Mammary epithelial cell (primary cell): ENCODE data around the gene MAGEB16.

Experiments used
- CTCF ChIP-seq, 2 donors: IDR thresholded peaks in 1 of 2; conservative IDR thresholded peaks in 1 of 2; 2 replicates each; pipeline ENCODE4 v1.5.1; 2011 to 2012; ENCODE audit warnings: inconsistent platforms in 2 of 2, low read length in 2 of 2, mild to moderate bottlenecking in 2 of 2, control low read depth in 1 of 2, low read depth in 1 of 2; ENCODE audit not compliant: insufficient read depth in 1 of 2; ENCODE audit errors: extremely low read depth in 1 of 2
- EZH2 ChIP-seq: IDR thresholded peaks from 2 replicates; pipeline ENCODE4 v1.6.1; 2012; ENCODE audit warnings: low read length, inconsistent platforms, borderline replicate concordance

GRCh38 chrX:35847736-35848135 is 49.6 kb downstream of the MAGEB16 start:
- no peak for TF ChIP-seq EZH2
- TF ChIP-seq CTCF (conservative IDR thresholded peaks at IDR 0.05 in 1 of 2, IDR thresholded peaks at IDR 0.05 in 1 of 2; ENCODE audit: extremely low read depth in 1 of 2, insufficient read depth in 1 of 2, low read depth in 1 of 2, low read length in 2 of 2) = no peak
